Right hindlimb (tissue), 1 donor: ENCODE data around the gene IL17B.

Experiments used
- DNase-seq: peaks from one replicate; pipeline ENCODE4 v3.0.0-alpha.2; 2018

IL17B gene

DNA sequence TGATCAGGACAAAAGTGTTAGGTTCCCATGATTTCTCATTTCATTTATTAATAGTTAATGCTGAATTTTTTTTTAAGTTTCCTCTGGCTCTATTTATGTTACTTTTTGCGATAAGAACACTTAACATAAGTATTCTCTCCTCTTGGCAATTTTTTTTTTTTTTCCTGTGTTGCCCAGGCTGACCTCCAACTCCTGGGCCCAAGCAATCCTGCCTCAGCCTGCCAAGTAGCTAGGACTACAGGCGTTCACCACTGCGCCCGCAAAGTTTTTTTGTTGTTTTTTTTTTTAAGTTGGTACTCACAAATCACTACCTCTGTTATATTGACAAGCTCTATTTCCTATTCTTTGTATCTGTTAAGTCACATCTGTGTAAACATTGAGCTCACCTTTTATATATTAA lies 26.9 kb downstream of the IL17B start:
- no peak for DNase-seq

DNA sequence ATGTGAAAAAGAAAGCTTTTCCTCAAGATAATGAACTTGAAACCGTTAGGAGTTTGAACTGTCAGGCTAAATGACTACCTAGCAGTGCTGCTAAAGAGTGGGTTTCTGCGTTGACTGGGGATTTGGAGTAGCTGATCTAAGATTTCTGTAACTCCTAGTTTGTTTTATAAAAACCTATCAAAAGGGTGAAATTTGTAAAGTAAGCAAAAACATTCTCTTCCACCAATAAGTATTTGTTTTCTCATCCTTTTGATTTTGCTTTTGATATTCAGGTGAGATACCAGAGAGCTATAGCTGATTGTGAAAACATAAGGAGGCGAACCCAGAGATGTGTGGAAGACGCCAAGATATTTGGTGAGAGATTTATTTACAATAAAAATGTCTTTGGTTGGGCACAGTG lies 29.7 kb downstream of the IL17B start:
- no peak for DNase-seq

DNA sequence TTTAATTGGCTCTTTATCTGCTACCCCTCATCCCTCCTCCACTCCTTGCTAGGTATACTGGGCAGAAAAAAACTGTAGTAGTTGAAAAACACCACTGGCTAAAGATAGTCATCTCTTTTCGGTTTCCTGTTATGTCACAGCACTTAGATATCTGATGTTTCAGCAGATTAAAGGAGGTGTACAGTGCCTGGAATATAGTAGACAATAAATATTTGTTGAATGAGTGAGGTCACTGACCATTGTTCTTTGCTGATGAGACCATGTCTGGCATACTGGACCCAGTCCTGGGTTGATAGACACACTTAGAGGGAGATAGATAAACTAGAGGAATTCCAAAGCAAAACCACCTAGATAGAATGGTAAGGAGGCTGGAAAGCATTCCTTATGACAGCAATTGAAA lies 30.6 kb downstream of the IL17B start:
- DNase-seq: no peak

DNA sequence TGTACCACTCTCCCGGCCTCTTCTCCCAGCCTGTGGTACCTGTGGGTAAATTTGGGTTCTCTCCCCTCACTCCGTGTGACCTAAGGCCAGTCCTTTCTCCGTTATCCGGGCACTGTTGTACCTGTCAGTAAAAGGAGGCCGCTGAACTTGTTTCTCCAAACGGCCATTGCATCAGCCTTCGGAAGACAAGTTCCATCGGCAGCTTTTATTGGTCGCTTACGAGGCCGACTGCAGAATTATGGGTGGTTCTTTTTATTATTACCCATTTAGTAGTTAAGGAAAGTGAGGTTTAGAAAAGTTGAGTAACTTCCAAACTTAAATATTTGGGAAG lies 33.2 kb downstream of the IL17B start:
- DNase-seq: no peak

DNA sequence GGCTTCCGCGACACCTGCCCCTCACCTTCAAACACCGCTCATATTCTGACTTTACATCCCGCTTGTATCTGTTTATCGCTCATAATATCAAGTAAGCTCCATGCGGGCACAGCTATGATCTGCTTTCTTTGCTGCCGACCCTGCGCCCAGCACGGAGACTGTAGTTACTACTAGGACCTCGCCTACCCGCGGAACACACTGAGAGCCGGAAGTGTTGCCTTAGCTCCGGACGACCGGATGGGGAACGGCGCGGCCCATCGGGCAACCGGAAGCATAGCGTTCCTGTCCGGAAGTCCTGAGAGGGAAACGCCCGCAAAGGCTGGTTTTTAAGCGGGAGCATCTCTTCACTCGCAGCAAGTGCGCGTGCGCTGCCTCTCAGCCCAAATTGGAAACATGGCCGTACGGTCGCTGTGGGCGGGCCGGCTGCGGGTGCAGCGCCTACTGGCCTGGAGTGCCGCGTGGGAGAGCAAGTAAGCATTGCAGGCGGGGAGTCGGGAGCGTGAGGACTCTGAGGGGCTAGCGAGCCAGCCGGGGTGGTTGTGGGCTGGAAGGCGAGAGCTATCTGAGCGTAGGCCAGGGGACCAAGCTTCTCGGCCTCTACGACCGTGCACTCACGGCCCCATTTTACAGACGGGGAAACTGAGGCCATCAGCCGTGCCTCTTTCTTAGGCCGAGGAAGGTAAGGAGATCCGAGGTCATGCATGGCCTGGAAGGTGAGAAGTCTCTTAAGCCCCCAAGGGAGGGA lies 33.8 kb downstream of the IL17B start, which contains the start of gene GRPEL2:
Gene GRPEL2 (plus strand): TSS at position 353 of the 745 bp plus-strand sequence. CDS start 41 bp downstream, at position 394.
- DNase-seq: peak; percentile 98

DNA sequence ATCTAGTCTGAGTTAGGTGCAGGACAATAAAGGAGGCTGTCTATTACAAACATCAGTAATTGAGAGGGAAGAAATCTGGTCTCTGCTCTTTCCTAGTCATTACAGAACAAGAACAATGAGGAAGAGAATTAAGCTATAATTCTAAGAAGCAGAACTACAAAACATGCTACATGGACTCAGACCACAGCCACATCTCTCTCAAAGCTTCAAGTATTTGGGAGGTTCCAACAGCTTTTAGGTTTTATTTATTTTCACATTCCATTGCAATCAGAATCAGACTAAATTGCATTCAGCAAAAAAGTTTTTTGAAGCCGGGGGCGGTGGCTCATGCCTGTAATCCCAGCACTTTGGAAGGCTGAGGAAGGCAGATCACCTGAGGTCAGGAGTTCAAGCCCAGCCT lies 34.9 kb downstream of the IL17B start:
- DNase-seq: no peak

DNA sequence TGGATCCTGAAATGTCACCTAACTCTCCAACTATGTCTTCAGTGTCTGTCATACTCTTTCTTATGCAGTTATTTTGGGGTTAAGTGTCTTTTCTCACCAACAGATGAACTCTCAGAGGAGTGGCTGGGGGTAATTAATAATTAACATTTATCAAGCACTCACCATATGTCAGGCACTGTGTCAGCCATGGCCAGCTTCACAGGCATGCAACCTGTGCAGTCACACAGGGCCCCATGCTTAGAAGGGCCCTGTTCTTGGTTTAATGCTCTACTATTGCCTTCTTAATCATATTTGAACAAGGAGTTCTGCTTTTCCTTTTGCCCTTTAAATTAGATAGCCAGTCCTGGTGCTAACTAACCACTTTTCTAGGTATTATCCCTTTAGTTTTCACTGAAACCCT lies 37.2 kb downstream of the IL17B start:
- no peak for DNase-seq

DNA sequence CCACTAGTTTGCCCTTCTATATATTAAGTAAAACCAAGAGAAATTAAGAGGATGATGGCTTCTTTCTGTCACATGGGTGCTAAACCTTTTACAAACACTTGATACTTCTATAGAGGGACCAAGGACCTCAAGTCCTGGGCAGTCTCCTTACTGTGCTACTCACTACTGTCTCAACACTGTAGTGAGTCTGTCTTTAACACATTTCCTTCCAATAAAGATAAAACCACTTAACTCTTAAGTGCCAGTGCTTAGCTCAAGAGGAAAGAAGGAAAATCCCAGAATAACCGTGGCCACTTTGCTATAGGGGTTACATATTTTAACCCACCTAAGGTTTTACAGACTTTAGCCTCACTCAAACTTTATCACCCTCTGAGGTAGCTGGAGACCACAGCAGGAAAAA lies 38.2 kb downstream of the IL17B start:
- DNase-seq: no peak

DNA sequence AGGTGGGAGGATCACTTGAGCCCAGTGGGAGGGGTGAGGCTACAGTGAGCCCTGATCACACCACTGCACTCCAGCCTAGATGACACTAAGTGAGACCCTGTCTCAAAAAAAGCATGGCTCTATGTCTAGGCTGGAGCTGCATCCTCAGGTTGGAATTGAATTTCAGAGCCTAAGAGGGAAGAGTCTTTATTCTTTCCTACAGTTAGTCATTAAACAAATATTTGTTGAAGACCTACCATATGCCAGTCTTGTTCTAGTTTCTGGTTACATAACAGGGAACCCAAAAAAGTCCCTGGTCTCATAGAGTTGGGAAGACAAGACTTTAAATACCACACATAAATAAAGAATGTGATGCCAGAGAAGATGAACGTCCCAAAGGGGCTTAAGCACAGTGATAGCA lies 40.7 kb downstream of the IL17B start:
- no peak for DNase-seq

DNA sequence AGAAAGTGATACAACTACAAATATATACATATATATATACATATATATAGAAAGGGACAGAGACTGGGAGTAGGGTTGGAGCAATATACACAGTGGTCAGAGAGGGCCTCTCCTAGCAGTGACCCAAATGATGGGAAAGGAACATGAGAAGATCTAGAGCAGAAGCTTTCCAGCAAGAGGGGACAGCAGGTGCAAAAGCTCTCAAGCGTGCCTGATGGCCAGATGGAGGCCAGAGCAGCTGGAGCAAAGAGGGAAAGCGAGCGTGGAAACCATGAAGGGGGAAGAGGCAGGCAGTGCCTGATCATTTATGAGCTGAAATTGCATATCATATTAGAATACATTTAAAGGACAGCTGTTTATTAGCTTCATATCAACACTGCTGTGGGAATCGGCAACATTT lies 41.4 kb downstream of the IL17B start:
- peak; percentile 72 for DNase-seq

DNA sequence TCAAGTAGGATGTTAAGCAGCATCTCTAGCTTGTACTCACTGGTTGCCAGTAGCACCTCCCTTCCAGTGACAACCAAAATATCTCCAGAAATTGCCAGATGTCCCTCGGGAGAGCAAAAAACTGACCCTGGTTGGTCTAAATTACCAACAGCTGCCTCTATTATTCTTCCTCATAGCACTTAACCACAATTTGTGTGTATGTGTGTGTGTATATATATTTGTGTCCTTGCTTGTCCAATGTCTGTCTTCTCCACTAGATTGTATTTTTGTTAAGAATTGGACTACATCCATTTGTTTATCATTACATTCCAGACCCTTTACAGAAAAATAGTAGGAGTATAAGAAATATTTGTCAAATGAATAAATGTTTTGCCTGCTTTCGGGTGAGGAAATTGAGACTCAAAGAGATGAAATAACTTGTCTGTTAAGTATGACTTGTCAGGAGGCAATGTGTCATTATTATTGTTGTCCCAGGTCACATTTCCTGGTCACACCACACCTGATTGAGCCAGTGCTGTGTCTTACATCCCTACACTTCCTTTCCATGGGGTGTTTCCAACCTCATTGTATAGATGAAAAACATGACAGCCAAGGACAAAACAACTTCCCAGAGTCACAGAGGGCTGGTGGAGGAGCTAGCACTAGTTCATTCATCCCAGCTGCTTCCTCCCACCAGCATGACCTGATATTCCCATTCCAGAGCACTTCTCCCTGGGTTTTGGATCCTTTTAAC lies 45.2 kb downstream of the IL17B start:
- no peak for DNase-seq

DNA sequence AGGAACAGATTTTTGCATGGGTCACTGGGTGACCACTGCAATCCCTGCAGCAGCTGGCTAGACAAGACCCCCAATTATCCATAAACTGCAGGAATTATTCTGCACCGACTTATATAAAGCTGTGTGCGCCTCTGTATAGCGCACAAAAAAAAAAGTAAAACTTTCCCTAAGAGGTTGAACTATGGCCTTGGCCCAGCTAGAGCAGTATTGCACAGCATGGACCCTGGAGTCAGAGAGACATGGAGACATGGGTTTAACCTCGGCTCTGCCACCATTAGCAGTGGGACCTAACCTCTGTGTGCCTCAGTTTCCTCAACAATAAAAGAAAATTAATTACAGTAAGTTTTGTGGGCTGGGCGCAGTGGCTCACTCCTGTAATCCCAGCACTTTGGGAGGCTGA lies 50.9 kb downstream of the IL17B start:
- no peak for DNase-seq

DNA sequence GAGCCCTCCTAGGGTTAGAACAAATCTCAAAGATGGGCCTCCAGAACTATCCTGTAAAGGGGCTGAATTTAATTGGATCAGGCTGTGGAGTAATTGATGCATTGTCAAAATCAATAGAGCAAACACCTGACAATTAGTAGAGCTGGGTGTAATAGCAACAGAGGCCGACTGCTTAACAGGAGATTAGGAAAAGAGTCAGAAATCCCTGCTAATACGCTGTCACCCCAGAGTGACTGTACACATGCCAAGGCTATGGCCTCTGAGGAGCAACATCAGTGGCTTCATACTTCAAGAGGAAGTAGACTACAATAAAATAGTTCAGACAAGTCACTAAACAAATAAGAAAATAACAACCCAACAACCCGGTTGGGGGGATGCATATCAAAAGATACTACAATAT lies 52.5 kb downstream of the IL17B start:
- DNase-seq: no peak

DNA sequence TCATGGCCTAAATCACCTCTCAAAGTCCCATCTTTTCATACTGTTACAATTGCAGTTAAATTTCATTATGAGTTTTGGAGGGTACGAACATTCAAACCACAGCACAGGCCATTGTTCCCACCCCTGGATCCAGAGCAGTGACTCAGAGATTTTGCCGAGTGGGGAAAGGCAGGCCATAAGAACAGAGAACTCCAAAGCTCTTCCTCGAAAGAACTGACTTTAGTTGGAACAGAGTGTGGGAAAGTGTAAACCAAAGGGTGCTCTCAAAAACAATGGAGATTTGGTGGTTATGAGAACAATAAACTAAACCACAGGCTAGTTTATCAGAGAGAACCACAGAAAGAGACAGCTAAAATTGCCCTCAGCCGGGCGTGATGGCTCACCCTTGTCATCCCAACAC lies 53.2 kb downstream of the IL17B start:
- DNase-seq: no peak

DNA sequence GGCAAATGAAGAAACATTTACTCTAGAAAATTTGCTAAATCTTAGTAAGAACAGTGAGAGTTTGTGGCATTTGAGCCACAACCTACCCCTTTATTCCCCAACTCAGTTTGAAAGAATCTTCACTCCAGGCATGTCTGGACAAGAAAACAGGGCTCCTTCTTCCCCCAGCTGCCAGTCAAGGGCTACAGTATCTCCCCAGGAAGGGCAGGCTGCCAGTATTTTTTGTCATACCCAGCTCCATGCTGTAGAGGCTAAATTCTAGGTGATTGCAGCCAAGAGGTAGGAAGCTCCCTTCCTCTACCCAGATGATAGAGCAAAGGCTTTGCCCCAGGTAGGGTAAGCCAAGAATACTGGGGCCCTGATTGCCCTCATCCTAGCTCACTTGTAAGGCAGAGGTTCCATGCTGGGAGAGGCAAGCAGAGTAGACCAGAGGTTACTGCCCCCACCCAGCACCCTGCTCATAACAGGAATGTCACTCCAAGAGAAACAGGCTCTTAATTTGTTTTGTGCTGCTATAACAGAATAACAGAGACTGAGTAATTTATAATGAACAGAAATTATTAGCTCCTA lies 53.8 kb downstream of the IL17B start:
- DNase-seq: no peak

DNA sequence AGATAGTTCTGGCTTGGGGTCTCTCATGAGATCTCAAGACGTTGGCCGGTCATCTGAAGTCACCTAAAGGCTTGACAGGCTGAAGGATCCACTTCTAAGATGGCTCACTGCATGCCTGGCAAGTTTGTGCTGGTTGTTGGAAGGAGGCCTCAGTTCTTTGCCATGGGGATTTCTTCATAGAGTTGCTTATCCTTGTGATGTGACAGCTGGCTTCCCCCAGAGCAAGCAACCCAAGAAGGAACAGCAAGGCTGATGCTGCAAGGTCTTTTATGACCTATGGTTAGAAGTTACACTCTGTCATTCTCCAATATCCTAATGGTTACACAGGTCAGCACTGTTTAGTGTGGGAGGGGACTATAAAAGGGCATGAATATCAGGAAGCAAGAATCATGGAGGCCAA lies 54.5 kb downstream of the IL17B start:
- no peak for DNase-seq
